Hepatocyte (in vitro differentiated cells): ENCODE results near the gene PHF12. TPM values are rescaled to one million over a fixed set of nuclear protein-coding genes. Genes with fewer than 3 reads are reported as not detected.

ENCODE experiments used
- DNase-seq: peaks from one replicate; pipeline ENCODE4 v3.0.0-alpha.2; 2016; ENCODE audit warnings: low spot score
- H2AFZ ChIP-seq: fragments of 200-600 bp; sonication (generic); 2 replicates; pipeline ENCODE4 v1.6.0; 2016; ENCODE audit warnings: antibody characterized with exemption, mild to moderate bottlenecking
- H3K27ac ChIP-seq: fragments of 200-600 bp; sonication (generic); 2 replicates; pipeline ENCODE4 v1.5.1; 2016; ENCODE audit warnings: mild to moderate bottlenecking
- H3K27me3 ChIP-seq: fragments of 200-600 bp; sonication (generic); 2 replicates; pipeline ENCODE4 v1.6.1; 2016
- H3K36me3 ChIP-seq: fragments of 200-600 bp; sonication (generic); replicated peaks from 2 replicates; pipeline ENCODE4 v1.5.1; 2016; ENCODE audit warnings: low read depth; ENCODE audit not compliant: insufficient read depth
- H3K4me1 ChIP-seq: fragments of 200-600 bp; sonication (generic); 2 replicates; pipeline ENCODE4 v1.5.1; 2016; ENCODE audit warnings: mild to moderate bottlenecking, moderate library complexity; ENCODE audit not compliant: insufficient read depth
- H3K4me2 ChIP-seq: fragments of 200-600 bp; sonication (generic); 2 replicates; pipeline ENCODE4 v1.6.0; 2016
- H3K4me3 ChIP-seq: fragments of 200-600 bp; sonication (generic); 2 replicates; pipeline ENCODE4 v1.5.1; 2016; ENCODE audit warnings: mild to moderate bottlenecking
- H3K79me2 ChIP-seq: fragments of 200-600 bp; sonication (generic); 2 replicates; pipeline ENCODE4 v1.6.0; 2017; ENCODE audit warnings: mild to moderate bottlenecking
- H3K9me2 ChIP-seq: fragments of 200-600 bp; sonication (generic); replicated peaks from 2 replicates; pipeline ENCODE4 v1.6.0; 2017; ENCODE audit warnings: mild to moderate bottlenecking; ENCODE audit not compliant: insufficient read depth
- H3K9me3 ChIP-seq: fragments of 200-600 bp; sonication (generic); 2 replicates; pipeline ENCODE4 v1.5.1; 2016; ENCODE audit warnings: low read depth, mild to moderate bottlenecking
- H4K20me1 ChIP-seq: fragments of 200-600 bp; sonication (generic); 2 replicates; pipeline ENCODE4 v1.6.0; 2016; ENCODE audit warnings: mild to moderate bottlenecking; ENCODE audit not compliant: insufficient read depth, poor library complexity, severe bottlenecking
- CTCF ChIP-seq: fragments of 200-600 bp; sonication (generic); IDR thresholded peaks from 2 replicates; pipeline ENCODE4 v1.5.1; 2016; ENCODE audit warnings: antibody characterized with exemption, mild to moderate bottlenecking; ENCODE audit not compliant: poor library complexity
- EZH2 ChIP-seq: fragments of 200-600 bp; sonication (generic); IDR thresholded peaks from 2 replicates; pipeline ENCODE4 v1.6.1; 2016; ENCODE audit warnings: antibody characterized with exemption, mild to moderate bottlenecking, borderline replicate concordance
- EZH2phosphoT487 ChIP-seq: fragments of 200-600 bp; sonication (generic); IDR thresholded peaks from one replicate; pipeline ENCODE4 v1.6.1; 2018; ENCODE audit warnings: antibody characterized with exemption, mild to moderate bottlenecking, low read depth, moderate library complexity; ENCODE audit not compliant: unreplicated experiment, severe bottlenecking
- WGBS: methylation state at CpG from one replicate; pipeline ENCODE4 v1.1.6; 2016; ENCODE audit warnings: low lambda C conversion rate; ENCODE audit errors: missing lambda C conversion rate; 5-methylcytosine and 5-hydroxymethylcytosine counted together
- polyA plus RNA-seq: library from polyadenylated mRNA; unstranded; fragments of >200 nt; fragmentation: Nextera tagmentation; extraction: Ambion mirVana; gene quantifications from 2 replicates; pipeline ENCODE4 v1.2.1, GENCODE V29; 2016
- total RNA-seq: library from RNA; depleted of rRNA; stranded (reverse); fragments of >200 nt; gene quantifications from 2 replicates; pipeline ENCODE4 v1.2.3, GENCODE V29; 2014

The PHF12 gene
- total and polyA plus RNA-seq, 2 experiments from 2014 or later: 12.1 to 19.0 TPM

GRCh38 chr17:28941251-28941650, 10.1 kb downstream of the PHF12 start:
- DNase-seq: no peak
- Histone ChIP-seq H3K4me2 (no peak overlapping the region), H3K9me2 (no peaks in the 10 kb centered on the region), H4K20me1 (peaks cover 98% of the 10 kb centered on the region), H3K27ac (no peak overlapping the region), H3K4me3 (no peak overlapping the region), H3K79me2 (peaks cover 100% of the 10 kb centered on the region), H3K9me3 (no peaks in the 10 kb centered on the region), H3K36me3 (no peaks in the 10 kb centered on the region), H3K27me3 (no peaks in the 10 kb centered on the region), H3K4me1 (peaks cover 7% of the 10 kb centered on the region), H2AFZ (no peak overlapping the region)
- WGBS: 48% methylated on average over 1 of the region's 1 CpG
- TF ChIP-seq EZH2 (no peak), CTCF (no peak), EZH2phosphoT487 (no peak)

GRCh38 chr17:28940675-28941074, 10.6 kb downstream of the PHF12 start:
- Histone ChIP-seq H4K20me1 (peaks cover 98% of the 10 kb centered on the region), H3K4me3 (no peak overlapping the region), H3K27me3 (no peaks in the 10 kb centered on the region), H3K36me3 (no peaks in the 10 kb centered on the region), H2AFZ (no peak overlapping the region), H3K9me3 (no peaks in the 10 kb centered on the region), H3K27ac (no peak overlapping the region), H3K4me1 (peaks cover 6% of the 10 kb centered on the region), H3K9me2 (no peaks in the 10 kb centered on the region), H3K4me2 (no peak overlapping the region), H3K79me2 (peaks cover 100% of the 10 kb centered on the region)
- no peak for DNase-seq
- no peak for TF ChIP-seq EZH2
- TF ChIP-seq CTCF: no peak
- no peak for TF ChIP-seq EZH2phosphoT487
- WGBS: 83% methylated on average over 3 of the region's 3 CpGs

- H4K20me1 ChIP-seq: peaks cover 98% of the 10 kb centered on the region
- no peaks in the 10 kb centered on the region for H3K9me3 ChIP-seq
- TF ChIP-seq EZH2phosphoT487 (no peak), CTCF (no peak), EZH2 (no peak)
- no peak overlapping the region for H3K27ac ChIP-seq
- no peak for DNase-seq
- no peak overlapping the region for H3K4me3 ChIP-seq
- WGBS: 88% methylated on average over 3 of the region's 3 CpGs
- H3K36me3 ChIP-seq: no peaks in the 10 kb centered on the region
- no peaks in the 10 kb centered on the region for H3K9me2 ChIP-seq
- no peak overlapping the region for H2AFZ ChIP-seq
- peaks cover 6% of the 10 kb centered on the region for H3K4me1 ChIP-seq
- peaks cover 100% of the 10 kb centered on the region for H3K79me2 ChIP-seq
- no peaks in the 10 kb centered on the region for H3K27me3 ChIP-seq
- no peak overlapping the region for H3K4me2 ChIP-seq
Measured at GRCh38 chr17:28940142-28940541, 11.2 kb downstream of the PHF12 start.

GRCh38 chr17:28938552-28938951, 12.8 kb downstream of the PHF12 start:
- no peak for DNase-seq
- no peak for TF ChIP-seq EZH2
- TF ChIP-seq EZH2phosphoT487: no peak
- no peak for TF ChIP-seq CTCF
- peaks cover 87% of the 10 kb centered on the region for H4K20me1 ChIP-seq
- H2AFZ ChIP-seq: no peak overlapping the region
- no peaks in the 10 kb centered on the region for H3K27me3 ChIP-seq
- H3K9me3 ChIP-seq: no peaks in the 10 kb centered on the region
- no peak overlapping the region for H3K27ac ChIP-seq
- H3K4me1 ChIP-seq: peaks cover 6% of the 10 kb centered on the region
- no peak overlapping the region for H3K4me3 ChIP-seq
- no peaks in the 10 kb centered on the region for H3K9me2 ChIP-seq
- H3K79me2 ChIP-seq: peaks cover 100% of the 10 kb centered on the region
- H3K4me2 ChIP-seq: no peak overlapping the region
- H3K36me3 ChIP-seq: no peaks in the 10 kb centered on the region
